ENCODE data around the gene DNALI1. TPM values are rescaled to one million over a fixed set of nuclear protein-coding genes. Genes with fewer than 3 reads are reported as not detected.

The DNALI1 gene
- polyA plus RNA-seq, 1 donor from 2014 or later: 33.5 TPM

- Histone ChIP-seq H4K20me1 (ENCODE audit: insufficient read depth) (no peaks in the 10 kb centered on the region), H3K4me3 (ENCODE audit: low read length) (peak within 1 kb of the TSS; percentile 78), H3F3A (ENCODE audit: insufficient read depth, low read length, poor library complexity, severe bottlenecking) (no peaks in the 10 kb centered on the region), H3K27me3 (ENCODE audit: insufficient read depth, low read depth, low read length) (no peaks in the 10 kb centered on the region), H3K79me2 (replicated peaks; ENCODE audit: insufficient read depth, low read length) (peaks cover 35% of the 10 kb centered on the region), H3K9ac (ENCODE audit: low read length) (peak within 1 kb of the TSS; percentile 89), H3K4me2 (ENCODE audit: low read length) (peak within 1 kb of the TSS; percentile 72), H2AFZ (ENCODE audit: low read depth, low read length) (peak within 1 kb of the TSS; percentile 67), H3K36me3 (ENCODE audit: insufficient read depth, low read length) (no peaks in the 10 kb centered on the region), H3K27ac (ENCODE audit: low read length) (peak within 1 kb of the TSS; percentile 84), H3K9me2 (ENCODE audit: insufficient read depth, low read length) (no peaks in the 10 kb centered on the region), H3K9me3 (ENCODE audit: low read length) (no peaks in the 10 kb centered on the region)
- TF ChIP-seq TAF1 (IDR thresholded peaks at IDR 0.05; ENCODE audit: low read depth) (no peak), CTCF (IDR thresholded peaks at IDR 0.05; ENCODE audit: poor library complexity, severe bottlenecking) (no peak), REST (IDR thresholded peaks at IDR 0.05; ENCODE audit: borderline replicate concordance) (peak; percentile 51), SMC3 (conservative IDR thresholded peaks at IDR 0.05; ENCODE audit: poor library complexity) (peak; percentile 30), POLR2AphosphoS5 (IDR thresholded peaks at IDR 0.05) (peak; percentile 93), MXI1 (conservative IDR thresholded peaks at IDR 0.05; ENCODE audit: poor library complexity, severe bottlenecking) (peak; percentile 90), EP300 (conservative IDR thresholded peaks at IDR 0.05; ENCODE audit: poor library complexity, severe bottlenecking) (peak; percentile 37), EZH2 (IDR thresholded peaks at IDR 0.05; ENCODE audit: borderline replicate concordance, insufficient read depth, low read length, poor library complexity, severe bottlenecking) (no peak), RAD21 (conservative IDR thresholded peaks at IDR 0.05) (no peak)
Measured at GRCh38 chr1:37553927-37554808, 2.6 kb upstream of the DNALI1 start, which contains the start of gene SNIP1. SNIP1 (minus strand) TSS chr1:37554293; CDS start chr1:37554229, 64 bp downstream.

GRCh38 chr1:37557402-37557801, 662 bp downstream of the DNALI1 start:
- no peaks in the 10 kb centered on the region for H3K27me3 ChIP-seq (ENCODE audit: insufficient read depth, low read depth, low read length)
- no peaks in the 10 kb centered on the region for H3F3A ChIP-seq (ENCODE audit: insufficient read depth, low read length, poor library complexity, severe bottlenecking)
- H3K36me3 ChIP-seq (ENCODE audit: insufficient read depth, low read length): no peaks in the 10 kb centered on the region
- no peaks in the 10 kb centered on the region for H3K9me2 ChIP-seq (ENCODE audit: insufficient read depth, low read length)
- peak overlapping the region; percentile 74 for H3K9ac ChIP-seq (ENCODE audit: low read length)
- peak overlapping the region; percentile 69 for H3K27ac ChIP-seq (ENCODE audit: low read length)
- peaks cover 28% of the 10 kb centered on the region for H3K79me2 ChIP-seq (replicated peaks; ENCODE audit: insufficient read depth, low read length)
- H3K4me2 ChIP-seq (ENCODE audit: low read length): peak overlapping the region; percentile 91
- no peaks in the 10 kb centered on the region for H3K9me3 ChIP-seq (ENCODE audit: low read length)
- peak overlapping the region; percentile 75 for H3K4me3 ChIP-seq (ENCODE audit: low read length)
- H4K20me1 ChIP-seq (ENCODE audit: insufficient read depth): no peaks in the 10 kb centered on the region
- H2AFZ ChIP-seq (ENCODE audit: low read depth, low read length): peak overlapping the region; percentile 81
- no peak for TF ChIP-seq POLR2AphosphoS5 (IDR thresholded peaks at IDR 0.05)
- TF ChIP-seq EZH2 (IDR thresholded peaks at IDR 0.05; ENCODE audit: borderline replicate concordance, insufficient read depth, low read length, poor library complexity, severe bottlenecking): no peak
- no peak for TF ChIP-seq EP300 (conservative IDR thresholded peaks at IDR 0.05; ENCODE audit: poor library complexity, severe bottlenecking)
- TF ChIP-seq SMC3 (conservative IDR thresholded peaks at IDR 0.05; ENCODE audit: poor library complexity): no peak
- no peak for TF ChIP-seq RAD21 (conservative IDR thresholded peaks at IDR 0.05)

All from neural cell (in vitro differentiated cells).